Colonic mucosa (tissue), 4 donors: Measurements from ENCODE around the gene ZFHX3. TPM values are rescaled to one million over a fixed set of nuclear protein-coding genes. Genes with fewer than 3 reads are reported as not detected.

Experiments used
- DNase-seq: peaks from one replicate; pipeline ENCODE4 v3.0.0-alpha.2; 2020
- H3K27ac ChIP-seq: fragments of 200-600 bp; one replicate; pipeline ENCODE4 v1.8.0; 2021
- H3K27me3 ChIP-seq: fragments of 200-600 bp; one replicate; pipeline ENCODE4 v1.8.0; 2021
- H3K36me3 ChIP-seq: fragments of 200-600 bp; one replicate; pipeline ENCODE4 v1.8.0; 2021
- H3K4me1 ChIP-seq: fragments of 200-600 bp; one replicate; pipeline ENCODE4 v1.8.0; 2021; ENCODE audit warnings: mild to moderate bottlenecking
- H3K4me3 ChIP-seq: fragments of 200-600 bp; one replicate; pipeline ENCODE4 v1.8.0; 2021
- H3K9ac ChIP-seq, 2 donors: one replicate each; pipeline ENCODE4 v1.7.0; 2013; ENCODE audit warnings: control low read depth in 2 of 2, low read depth in 2 of 2, low read length in 2 of 2
- H3K9me3 ChIP-seq: fragments of 200-600 bp; one replicate; pipeline ENCODE4 v1.8.0; 2021
- intact Hi-C: fragments of 100-400 bp; cut with DNase I; formaldehyde crosslinking; loops from one replicate; pipeline ENCODE4 v1.14.1; 2022
- total RNA-seq, 2 donors: library from RNA; stranded (reverse); fragmentation: NEBNext Ultra II Directional in 1 of 2; extraction: Animal tissue kit (Norgen Biotek cat#: 25700) in 1 of 2; gene quantifications; one replicate each; pipeline ENCODE4 v1.2.1, GENCODE V29; 2021
- TF ChIP-seq, protein P1 (sequence below): fragments of 200-600 bp; IDR thresholded peaks from one replicate; pipeline ENCODE4 v1.8.0; 2022; ENCODE audit warnings: antibody characterized with exemption, mild to moderate bottlenecking
- donor health status: healthy.
- donor health status: DM: no; HTN: no; CAD: no.
- donor health status: DM: no; HTN: no; CAD: no.

The ZFHX3 gene
- total RNA-seq, 2 donors from 2014 or later, result 10.5 to 12.8 TPM

- TF ChIP-seq, protein P1, sequence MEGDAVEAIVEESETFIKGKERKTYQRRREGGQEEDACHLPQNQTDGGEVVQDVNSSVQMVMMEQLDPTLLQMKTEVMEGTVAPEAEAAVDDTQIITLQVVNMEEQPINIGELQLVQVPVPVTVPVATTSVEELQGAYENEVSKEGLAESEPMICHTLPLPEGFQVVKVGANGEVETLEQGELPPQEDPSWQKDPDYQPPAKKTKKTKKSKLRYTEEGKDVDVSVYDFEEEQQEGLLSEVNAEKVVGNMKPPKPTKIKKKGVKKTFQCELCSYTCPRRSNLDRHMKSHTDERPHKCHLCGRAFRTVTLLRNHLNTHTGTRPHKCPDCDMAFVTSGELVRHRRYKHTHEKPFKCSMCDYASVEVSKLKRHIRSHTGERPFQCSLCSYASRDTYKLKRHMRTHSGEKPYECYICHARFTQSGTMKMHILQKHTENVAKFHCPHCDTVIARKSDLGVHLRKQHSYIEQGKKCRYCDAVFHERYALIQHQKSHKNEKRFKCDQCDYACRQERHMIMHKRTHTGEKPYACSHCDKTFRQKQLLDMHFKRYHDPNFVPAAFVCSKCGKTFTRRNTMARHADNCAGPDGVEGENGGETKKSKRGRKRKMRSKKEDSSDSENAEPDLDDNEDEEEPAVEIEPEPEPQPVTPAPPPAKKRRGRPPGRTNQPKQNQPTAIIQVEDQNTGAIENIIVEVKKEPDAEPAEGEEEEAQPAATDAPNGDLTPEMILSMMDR, result no peak
- Histone ChIP-seq H3K36me3 (no peaks in the 10 kb centered on the region), H3K4me3 (no peak overlapping the region), H3K27me3 (no peaks in the 10 kb centered on the region), H3K4me1 (no peaks in the 10 kb centered on the region), H3K27ac (no peak overlapping the region), H3K9me3 (no peaks in the 10 kb centered on the region), H3K9ac (no peak overlapping the region)
- no peak for DNase-seq
- intact Hi-C loops, result no loop called here
Measured at GRCh38 chr16:73022534-73022933, 25.4 kb downstream of the ZFHX3 start.

DNA sequence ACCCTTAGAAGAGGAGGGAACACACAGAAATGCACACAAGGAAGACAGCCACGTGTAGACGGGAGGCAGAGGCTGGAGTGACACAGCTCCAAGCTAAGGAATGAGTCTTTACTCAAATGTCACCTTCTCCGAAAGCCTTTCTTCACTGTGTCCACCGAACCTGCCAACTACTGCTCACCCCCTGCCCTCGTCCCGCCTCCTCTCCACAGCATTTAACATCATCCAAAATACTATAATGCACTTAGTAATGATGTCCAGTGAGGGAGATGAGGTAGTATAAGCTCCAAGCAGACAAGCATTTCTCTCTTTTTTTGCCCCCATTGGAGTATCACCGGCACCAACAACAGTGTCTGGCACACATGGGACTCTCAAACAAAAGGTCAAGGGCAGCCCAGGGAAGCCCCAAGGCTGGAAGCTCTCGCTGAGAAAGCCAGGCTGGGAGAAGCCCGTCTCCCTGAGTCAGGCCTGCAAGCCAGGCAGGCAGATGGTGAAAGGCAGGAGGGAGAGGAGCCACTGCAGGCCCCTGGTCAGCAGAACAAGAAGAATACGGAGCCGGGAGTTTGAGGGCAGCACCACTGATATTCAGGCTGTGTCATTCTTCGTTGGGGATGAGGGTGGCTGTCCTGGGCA, 25.9 kb downstream of the ZFHX3 start:
- TF ChIP-seq, protein P1, result no peak
- Histone ChIP-seq H3K4me1 (no peaks in the 10 kb centered on the region), H3K27me3 (no peaks in the 10 kb centered on the region), H3K9me3 (no peaks in the 10 kb centered on the region), H3K4me3 (no peak overlapping the region), H3K36me3 (no peaks in the 10 kb centered on the region), H3K27ac (no peak overlapping the region), H3K9ac (no peak overlapping the region)
- intact Hi-C loops, result no loop called here
- DNase-seq, result no peak

GRCh38 chr16:73020409-73020884, 27.5 kb downstream of the ZFHX3 start:
- Histone ChIP-seq H3K4me3 (no peak overlapping the region), H3K36me3 (no peaks in the 10 kb centered on the region), H3K9ac (no peak overlapping the region), H3K27me3 (no peaks in the 10 kb centered on the region), H3K4me1 (peaks cover 5% of the 10 kb centered on the region), H3K9me3 (no peaks in the 10 kb centered on the region), H3K27ac (no peak overlapping the region)
- TF ChIP-seq, protein P1, result no peak
- peak; percentile 71 for DNase-seq
- intact Hi-C loops, result no loop called here

GRCh38 chr16:73019457-73020362, 28.2 kb downstream of the ZFHX3 start:
- TF ChIP-seq, protein P1, result no peak
- H3K4me1 ChIP-seq, result peaks cover 6% of the 10 kb centered on the region
- H3K27ac ChIP-seq, result no peak overlapping the region
- H3K36me3 ChIP-seq, result no peaks in the 10 kb centered on the region
- no peak overlapping the region for H3K4me3 ChIP-seq
- H3K9ac ChIP-seq, result no peak overlapping the region
- no peaks in the 10 kb centered on the region for H3K27me3 ChIP-seq
- DNase-seq, result no peak
- H3K9me3 ChIP-seq, result no peaks in the 10 kb centered on the region
- intact Hi-C loops, result no loop called here

DNA sequence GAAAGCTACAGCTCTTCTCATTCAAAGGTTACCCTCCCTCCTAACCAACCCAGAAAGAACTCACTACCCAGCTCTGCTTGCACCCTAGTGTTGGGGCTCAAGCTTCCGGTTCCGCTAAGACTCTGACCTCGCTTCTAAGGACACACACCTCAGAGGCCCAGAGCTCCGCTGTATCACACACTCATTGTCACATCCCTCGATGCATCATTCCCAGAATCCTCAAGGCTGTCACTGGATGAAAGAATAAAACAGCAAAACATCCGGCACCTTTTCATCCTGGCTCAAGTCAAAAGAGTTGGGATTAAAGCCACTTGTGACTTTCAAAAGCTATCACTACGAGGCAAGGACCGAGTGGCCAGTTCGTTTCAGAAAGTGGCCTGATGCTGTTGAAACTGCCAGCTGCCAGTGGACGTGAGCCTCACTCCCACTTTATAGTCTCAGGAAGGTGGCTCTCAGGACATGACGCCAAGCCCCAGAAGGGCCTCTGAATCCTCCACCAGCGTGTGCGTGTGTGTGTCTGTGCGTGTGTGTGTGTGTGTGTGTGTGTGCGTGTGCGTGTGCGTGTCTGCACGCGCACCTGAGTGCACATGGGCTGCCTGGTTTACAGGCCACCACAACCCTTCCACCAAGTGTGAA, 29.0 kb downstream of the ZFHX3 start:
- Histone ChIP-seq H3K4me3 (no peak overlapping the region), H3K4me1 (peaks cover 6% of the 10 kb centered on the region), H3K27me3 (no peaks in the 10 kb centered on the region), H3K27ac (no peak overlapping the region), H3K9ac (no peak overlapping the region), H3K36me3 (no peaks in the 10 kb centered on the region), H3K9me3 (no peaks in the 10 kb centered on the region)
- TF ChIP-seq, protein P1, result no peak
- intact Hi-C loops, result no loop called here
- no peak for DNase-seq
